ENCODE results near the gene P2RX4.
"Not testable (repeated sequence)": the region's sequence is repeated elsewhere in the genome, so short reads cannot be mapped to it uniquely, and the experiment has no call there.

P2RX4 gene

DNA sequence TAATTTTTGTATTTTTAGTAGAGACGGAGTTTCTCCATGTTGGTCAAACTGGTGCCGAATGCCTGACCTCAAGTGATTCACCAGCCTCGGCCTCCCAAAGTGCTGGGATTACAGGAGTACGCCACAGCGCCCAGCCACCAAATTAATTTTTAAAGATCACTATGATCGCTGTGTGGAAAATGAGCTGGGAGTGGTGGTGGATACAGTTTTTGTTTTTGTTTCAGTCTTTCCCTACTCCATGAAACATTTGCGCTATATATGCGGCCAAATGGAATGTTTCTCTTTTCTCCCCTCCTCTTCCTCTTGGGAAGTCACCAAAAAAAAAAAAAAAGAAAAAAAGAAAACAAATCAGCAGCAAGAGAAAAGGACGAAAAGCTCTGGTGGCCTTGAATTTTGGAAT is 20.8 kb upstream of the P2RX4 start:
- DNase-seq: no peak

DNA sequence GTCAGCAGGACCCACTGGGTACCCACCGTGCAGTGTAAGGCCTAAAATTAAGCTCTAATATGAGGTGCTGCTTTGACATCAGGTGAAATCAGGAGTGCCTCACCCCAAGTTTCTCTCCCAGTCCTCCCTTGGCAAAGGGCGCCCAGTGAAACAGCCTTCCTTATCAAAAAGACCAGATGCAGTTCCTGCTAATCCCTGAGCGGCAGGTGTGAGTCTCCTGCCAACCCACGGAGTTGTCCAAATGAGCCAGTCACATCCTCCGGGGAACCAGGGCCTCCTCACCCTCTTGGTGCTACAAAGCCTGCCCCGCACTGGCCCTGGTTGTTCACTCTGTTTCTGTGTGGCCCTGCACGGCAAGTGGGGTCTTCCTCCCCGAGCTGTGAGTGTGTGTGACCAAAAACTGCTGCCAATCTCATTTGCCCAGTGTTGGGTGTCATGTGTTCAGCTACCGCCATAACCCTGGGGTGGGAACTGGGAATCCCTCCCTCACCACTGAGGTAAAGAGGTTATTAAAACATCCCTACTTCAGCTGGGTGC is 20.2 kb upstream of the P2RX4 start:
- DNase-seq: no peak

DNA sequence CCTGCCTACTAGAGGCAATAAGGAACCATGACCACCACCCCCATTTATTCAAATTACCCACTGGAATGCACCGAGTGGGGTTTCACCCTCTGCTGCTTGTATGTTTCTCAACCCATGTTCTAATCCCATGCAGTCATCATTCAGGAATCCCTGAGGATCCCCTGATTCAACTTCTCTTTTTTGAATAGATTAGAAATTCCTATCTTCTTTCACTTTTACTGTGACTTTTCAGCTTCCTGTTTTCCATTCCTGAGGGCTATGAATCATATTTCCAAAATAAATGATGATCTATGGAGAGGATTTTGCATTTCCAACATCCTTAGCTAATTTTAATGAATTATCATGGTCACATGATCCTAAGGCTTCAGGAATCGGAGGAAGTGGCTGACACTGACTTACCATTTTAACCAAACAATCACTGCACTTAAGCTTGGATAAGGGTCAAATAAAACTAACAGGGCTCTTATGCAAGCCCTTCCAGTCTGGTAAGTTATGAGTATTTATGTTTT is 19.4 kb upstream of the P2RX4 start:
- no peak for DNase-seq

DNA sequence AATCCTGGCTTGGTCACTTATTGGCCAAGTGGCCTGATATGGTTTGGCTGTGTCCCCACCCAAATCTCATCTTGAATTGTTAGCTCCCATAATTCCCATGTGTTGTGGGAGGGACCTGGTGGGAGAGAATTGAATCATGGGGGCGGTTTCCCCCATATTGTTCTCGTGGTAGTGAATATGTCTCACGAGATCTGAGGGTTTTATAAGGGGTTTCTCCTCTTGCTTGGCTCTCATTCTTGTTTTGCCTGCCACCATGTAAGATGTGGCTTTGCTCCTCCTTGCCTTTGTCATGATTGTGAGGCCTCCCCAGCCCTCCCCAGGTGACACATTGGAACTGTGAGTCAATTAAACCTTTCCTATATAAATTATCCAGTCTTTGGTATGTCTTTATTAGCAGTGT is 18.8 kb upstream of the P2RX4 start:
- DNase-seq: no peak

DNA sequence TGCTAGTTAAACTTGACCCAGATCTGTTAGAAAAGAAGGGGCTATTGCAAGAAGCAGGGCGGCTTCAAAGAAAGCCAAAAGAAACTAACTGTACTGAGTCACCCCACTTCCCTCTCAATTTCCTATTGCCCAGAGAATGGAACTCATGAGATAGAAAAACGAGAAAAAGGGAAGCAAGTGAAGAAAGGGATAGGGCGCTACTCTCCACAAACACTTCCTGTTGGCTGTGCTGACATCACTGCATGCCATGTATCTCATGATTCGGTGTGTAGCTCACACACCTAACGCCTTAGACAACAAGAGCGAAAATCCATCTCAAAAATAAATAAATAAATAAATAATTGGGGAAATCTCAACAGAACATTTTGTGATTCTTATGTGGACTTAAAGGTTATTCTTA is 13.0 kb upstream of the P2RX4 start:
- no peak for DNase-seq

DNA sequence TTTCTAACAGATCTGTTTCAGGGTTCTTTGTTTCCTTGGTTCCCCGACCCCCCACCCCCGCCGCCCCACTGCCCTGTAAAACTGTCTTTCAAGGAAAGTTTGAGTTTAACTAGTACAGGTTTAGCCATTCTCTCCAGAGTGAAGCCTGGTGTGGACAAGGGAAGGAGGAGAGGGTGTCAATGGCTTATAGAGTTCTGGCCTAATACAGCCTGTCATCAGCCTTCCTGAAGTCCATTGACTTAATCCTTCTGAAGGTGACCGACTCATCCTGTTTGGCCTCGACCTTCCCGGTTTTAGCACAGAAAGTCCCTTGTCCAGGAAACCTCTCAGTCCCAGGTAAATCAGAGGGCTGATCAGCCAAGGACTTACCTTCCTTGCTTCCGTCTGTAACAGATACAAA is 11.0 kb upstream of the P2RX4 start:
- no peak for DNase-seq

DNA sequence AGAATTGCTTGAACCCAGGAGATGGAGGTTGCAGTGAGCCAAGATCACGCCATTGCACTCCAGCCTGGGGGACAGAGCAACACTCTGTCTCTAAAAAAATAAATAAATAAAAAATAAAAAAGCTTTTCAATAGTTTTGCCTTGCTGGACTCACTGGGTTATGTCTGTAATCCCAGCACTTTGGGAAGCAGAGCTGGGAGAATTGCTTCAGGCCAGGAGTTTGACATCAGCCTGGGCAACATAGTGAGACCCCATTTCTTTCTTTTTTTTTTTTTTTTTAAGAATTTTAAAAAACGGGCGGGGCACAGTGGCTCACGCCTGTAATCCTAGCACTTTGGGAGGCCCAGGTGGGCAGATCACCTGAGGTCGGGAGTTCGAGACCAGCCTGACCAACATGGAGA is 8.8 kb upstream of the P2RX4 start:
- not testable (repeated sequence) for DNase-seq

DNA sequence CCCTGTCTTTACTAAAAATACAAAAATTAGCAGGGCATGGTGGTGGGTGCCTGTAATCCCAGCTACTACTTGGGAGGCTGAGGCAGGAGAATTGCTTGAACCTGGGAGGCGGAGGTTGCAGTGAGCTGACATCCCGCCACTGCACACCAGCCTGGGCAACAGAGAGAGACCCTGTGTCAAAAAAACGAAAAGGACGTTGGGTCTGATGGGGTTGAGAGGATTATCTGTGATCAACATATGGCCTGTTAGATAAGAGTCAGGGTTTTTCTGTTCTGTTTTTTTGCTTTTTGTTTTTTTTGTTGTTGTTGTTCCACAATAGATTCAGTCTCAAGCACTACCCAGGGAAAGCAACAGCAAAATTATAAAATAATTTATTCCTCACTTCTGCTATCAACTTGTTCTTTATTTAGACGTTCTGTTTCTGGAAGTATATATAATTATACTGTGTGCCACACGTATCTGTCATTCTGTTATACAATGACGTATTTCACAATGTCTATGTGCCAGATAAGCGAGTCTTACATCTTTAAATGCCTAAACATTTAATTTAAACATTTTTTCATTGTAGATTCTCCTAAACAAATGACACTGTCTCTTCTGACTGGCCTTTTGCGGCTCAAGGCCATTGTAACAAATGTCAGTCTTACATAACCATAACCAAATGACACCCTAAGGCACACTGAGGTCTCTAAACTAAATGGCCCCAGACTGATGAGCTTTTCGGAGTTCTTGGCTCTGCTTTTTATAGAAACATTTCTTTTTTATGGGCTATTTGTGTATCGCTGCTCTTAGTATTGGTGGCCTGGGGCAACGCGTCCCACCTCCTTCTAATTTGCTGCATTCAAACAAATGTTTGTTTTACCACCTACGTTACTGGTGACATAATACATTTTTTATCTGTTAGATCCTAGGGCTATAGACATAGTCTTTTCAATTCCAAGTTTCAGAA is 7.2 kb upstream of the P2RX4 start:
- no peak for DNase-seq

DNA sequence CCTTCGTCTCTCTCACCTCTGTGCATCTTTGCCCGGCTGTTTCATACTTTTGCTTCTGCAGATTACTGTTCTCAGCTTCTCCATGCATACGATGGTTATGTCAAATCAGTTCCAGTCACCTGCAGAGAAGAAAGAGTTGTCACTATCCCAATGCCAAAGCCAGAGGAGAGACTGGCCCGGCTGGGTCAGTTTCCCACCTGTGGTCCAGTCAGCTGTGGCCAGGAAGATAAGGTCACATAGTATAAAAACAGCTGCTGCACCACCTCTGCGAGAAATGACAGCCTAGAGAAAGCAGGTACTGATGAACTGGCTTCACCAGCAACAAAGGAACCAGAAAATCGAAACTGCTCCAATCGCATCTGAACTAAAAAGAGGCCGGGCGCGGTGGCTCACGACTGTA is 6.4 kb upstream of the P2RX4 start:
- no peak for DNase-seq

DNA sequence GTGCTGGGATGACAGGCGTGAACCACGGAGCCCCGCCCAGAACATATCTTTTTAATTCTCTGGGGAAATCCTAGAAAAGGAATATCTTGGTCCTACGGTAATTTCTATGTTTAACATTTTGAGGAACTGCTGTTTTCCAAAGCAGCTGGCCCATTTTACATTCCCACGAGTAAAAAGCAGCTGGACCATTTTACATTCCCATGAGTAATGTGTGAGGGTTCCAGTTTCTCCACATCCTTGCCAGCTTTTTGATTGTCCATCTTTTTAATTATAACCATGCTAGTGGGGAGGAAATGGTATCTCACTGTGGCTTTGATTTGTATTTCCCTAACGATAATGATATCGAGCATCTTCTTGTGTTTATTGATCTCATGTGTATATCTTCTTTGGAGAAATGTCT is 4.4 kb upstream of the P2RX4 start:
- no peak for DNase-seq

DNA sequence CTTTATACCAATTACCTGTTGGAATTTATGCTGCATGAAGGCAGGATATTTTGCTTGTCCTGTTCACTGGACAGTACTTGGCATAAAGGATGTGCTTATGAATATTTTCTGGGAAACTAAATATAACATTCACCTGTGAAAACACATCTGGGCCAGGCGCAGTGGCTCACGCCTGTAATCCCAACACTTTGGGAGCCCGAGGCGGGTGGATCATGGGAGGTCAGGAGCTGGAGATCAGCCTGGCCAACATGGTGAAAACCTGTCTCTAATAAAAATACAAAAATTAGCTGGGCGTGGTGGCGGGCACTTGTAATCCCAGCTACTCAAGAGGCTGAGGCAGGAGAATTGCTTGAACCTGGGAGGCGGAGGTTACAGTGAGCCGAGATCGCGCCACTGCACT is 1.4 kb upstream of the P2RX4 start:
- not testable (repeated sequence) for DNase-seq

DNA sequence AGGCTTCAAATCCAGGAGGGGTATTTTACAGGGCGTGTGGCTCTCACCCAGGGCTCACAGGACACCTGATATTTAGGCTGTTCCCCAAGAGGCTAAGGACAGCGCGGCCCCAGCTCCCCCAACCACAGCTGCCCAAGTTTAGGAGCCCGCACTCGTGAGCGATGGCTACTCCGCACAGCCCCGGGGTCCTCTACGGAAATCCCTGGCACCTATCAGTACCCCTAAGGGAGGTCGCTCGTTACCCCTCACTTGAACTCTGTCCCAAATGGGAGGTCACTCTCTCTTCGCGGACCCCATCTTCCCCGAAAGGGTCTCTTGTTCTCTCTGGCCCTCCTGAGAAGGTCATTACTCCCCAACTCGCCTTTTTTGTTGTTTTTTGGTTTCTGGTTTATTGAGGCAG is 708 bp upstream of the P2RX4 start:
- no peak for DNase-seq

DNA sequence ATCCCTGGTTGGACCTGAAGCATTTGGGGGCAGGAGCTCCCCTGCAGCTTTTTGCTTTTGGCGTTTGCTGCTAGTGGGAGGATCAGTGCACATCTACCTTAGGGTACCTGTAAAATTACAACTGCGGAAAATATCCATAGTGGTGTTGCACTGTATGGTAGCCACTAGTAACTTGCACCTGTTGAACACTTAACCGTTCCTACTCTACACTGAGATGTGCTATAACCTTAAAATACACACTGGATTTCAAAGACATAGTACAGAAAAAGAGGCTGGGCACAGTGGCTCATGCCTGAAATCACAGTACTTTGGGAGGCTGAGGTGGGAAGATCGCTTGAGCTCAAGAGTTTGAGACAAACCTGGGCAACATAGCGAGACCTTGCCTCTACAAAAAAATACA is 2.9 kb downstream of the P2RX4 start:
- no peak for DNase-seq

DNA sequence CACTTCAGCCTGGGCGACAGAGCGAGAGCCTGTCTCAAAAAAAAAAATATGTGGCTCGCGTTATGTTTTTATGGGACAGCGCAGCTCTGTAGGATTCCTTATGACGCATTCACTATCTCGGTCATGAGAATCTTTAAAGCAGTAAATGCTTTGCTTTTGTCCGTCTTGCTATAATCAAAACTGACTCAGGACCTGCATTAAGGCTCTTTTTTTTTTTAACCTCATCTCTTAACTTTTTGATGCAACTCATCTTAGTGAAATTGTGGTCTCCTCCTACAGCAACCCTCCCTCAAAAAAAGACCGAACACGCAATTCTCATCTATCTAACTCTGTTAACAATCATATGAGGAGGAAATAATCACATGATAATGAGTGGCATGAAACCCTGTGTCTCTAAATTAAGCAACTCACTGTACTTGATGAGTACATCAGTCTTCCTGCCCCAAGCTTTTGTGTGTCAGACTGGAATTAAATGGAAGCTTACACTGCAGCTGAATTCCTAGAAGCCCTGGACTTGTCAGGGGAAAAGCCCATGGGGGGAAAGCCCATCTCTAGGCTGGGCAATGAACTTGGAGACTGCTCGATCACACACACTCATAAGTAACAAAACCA is 4.3 kb downstream of the P2RX4 start:
- DNase-seq: peak; percentile 34

DNA sequence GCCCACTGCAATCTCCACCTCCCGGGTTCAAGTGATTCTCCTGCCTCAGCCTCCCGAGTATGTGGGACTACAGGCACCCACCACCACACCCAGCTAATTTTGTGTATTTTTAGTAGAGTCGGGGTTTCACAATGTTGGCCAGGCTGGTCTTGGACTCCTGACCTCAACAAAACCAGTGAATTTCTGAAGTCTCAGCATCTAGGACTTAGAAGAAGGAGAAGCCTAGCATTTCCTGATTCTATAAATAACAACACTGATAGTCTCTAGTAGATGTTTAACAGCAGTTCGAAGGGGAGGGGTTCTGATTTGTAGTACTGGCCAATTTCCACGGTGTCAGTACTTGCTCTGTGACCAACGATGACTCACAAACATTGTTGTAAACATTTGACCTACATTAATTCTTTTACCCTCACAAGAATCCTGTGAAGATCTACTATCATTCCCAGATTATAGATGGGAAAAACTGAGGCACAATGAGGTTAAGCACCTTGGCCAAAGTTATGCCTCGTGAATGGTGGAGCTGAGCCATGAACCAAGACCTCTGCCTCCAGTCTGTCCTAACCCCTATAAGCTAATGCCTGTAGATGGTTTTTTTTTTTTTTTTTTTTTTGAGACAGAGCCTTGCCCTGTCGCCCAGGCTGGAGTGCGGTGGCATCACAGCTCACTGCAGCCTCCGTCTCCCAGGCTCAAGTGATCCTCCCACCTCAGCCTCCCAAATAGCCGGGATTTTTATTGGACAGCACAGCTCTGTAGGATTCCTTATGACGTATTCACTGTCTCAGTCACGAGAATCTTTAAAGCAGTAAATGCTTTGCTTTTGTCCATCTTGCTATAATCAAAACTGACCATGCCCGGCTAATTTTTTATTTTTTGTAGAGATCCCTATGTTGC is 5.2 kb downstream of the P2RX4 start:
- DNase-seq: peak; percentile 85

DNA sequence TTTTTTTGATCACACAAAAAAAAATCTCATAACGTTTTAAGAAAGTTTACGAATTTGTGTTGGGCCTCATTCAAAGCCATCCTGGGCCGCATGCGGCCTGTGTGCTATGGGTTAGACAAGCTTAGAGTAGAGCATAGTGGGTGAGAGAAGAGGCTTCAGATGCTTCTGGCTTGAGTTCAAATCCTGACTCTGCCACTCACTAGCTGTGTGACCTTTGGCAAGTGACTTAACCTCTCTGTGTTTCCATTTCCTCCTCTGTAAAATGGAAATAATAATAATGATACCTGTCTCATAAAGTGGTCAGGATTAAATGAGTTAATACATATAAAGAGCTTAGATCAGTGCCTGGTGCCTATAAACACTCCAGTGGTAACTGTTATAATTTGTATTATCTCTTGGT is 6.2 kb downstream of the P2RX4 start:
- DNase-seq: no peak

DNA sequence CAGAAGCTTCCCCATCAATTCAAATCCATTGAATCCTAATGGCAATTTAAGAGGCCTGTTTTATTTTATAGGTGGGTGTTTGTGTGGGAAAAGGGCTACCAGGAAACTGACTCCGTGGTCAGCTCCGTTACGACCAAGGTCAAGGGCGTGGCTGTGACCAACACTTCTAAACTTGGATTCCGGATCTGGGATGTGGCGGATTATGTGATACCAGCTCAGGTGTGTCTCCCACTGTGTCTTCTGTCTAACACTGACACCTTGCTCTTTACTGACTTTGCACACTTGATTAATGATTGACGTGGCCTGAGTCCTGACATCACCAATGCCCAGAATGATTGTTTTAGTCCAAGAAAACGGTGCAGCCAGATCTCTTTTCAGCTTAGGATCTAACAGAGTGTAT is 7.1 kb downstream of the P2RX4 start:
- peak; percentile 59 for DNase-seq

DNA sequence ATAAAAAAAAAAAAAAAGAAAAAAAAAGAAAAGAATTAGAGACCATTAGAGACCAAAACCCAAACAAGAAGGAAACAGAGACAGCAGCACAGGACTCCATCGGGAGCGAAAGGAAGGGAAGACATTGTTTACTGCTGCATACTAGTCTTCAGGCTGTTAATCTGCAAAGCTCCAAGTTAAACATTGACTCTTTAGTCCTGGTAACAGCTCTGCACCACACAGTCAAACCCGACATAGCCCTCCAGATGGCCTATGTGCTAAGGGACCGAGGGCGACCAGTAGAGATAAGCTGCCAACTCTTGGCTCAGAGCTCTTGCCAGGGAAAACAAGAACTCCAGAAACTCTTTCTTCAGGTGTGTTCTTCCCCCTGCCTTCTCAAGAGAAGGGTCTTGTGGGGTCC is 7.8 kb downstream of the P2RX4 start:
- peak; percentile 34 for DNase-seq

DNA sequence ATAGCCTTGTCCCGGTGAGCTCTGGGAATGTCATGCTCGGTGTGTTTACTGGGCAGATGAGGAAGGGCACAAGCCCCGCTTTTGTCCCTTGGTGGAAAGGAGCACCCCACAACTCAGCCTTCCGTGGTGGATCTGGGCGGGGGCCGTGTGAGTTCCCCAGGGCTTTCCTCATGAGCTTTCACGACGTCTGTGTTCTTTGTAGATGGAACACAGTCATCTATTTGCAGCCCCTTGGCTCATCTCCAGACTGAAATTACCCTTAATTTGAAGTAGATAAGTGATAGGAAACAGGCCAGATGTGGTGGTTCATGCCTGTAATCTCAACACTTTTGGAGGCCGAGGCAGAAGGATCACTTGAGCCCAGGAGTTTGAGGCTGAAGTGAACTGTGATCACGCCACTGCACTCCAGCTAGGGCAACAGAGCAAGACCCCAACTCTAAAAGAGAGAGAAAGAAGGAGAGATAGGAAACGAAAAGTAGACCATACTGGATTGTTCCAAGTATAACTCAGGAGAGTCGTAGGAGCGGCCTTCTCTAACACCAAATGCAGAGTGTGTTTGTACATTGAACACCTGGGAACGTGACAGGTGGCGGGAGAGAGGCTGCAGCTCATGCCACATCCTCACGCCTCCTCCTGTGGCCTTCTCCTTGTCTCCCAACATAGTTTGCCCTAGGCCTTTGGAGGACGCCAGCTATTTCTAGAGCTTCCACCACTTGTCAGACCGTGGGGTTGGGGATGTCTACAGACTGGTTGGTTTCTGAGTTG is 8.8 kb downstream of the P2RX4 start:
- DNase-seq: no peak

DNA sequence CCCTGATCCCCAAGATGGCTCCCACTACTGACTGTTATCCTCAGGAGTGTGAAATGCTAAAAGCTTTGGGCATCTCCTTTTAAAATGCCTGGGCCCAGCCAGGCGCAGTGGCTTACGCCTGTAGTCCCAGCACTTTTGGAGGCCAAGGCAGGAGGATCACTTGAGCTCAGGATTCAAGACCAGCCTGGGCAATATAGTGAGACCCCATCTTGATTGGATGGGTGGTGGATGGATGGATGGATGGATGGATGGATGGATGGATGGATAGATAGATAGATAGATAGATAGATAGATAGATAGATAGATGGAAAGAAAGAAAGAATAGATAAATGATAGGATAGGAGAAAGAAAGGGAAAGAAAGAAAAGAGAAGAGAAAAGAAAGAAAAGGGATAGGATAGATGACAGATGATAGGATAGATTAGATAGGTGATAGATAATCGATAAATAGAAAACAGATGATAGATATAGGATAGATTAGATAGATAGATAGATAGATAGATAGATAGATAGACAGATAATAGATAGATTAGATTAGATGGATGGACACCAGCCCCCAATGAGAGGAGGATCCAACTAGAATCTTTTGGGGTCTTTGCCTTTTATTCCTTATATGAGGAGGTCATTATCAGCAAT is 9.5 kb downstream of the P2RX4 start:
- no peak for DNase-seq

DNA sequence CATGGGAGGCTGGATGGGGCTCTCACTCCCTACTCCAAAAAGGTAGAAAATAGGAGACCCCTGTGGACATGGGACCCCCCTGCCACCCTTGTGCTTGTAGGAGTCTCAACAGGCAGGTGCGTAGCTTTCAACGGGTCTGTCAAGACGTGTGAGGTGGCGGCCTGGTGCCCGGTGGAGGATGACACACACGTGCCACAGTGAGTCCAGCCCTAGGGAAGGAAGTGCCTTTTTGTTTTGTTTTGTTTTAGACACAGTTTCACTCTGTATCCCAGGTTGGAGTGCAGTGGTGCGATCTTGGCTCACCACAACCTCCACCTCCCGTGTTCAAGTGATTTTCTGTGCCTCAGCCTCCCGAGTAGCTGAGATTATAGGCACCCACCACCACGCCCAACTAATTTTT is 12.9 kb downstream of the P2RX4 start:
- no peak for DNase-seq
